Activated naive CD4-positive, alpha-beta T cell treated with Interleukin-2 at 50 U/mL for 16 hours (primary cell): ENCODE results near the gene ZGLP1.

Source experiments
- DNase-seq: peaks from one replicate; pipeline ENCODE4 v3.0.0-alpha.2; 2020

ZGLP1 gene

GRCh38 chr19:10325732-10326131 lies 16.1 kb upstream of the ZGLP1 start:
- DNase-seq: no peak

- no peak for DNase-seq
These were observed 12.5 kb upstream of the ZGLP1 start for GRCh38 chr19:10321874-10322835.

GRCh38 chr19:10321417-10321797 lies 11.8 kb upstream of the ZGLP1 start:
- no peak for DNase-seq

GRCh38 chr19:10320602-10321416 lies 11.2 kb upstream of the ZGLP1 start:
- no peak for DNase-seq

- DNase-seq: no peak
These were observed 9.4 kb upstream of the ZGLP1 start for GRCh38 chr19:10318807-10319682.

GRCh38 chr19:10317857-10318462 lies 8.3 kb upstream of the ZGLP1 start:
- no peak for DNase-seq

- DNase-seq: no peak
These were observed 7.6 kb upstream of the ZGLP1 start for GRCh38 chr19:10317045-10317856.

- DNase-seq: no peak
These were observed 6.8 kb upstream of the ZGLP1 start for GRCh38 chr19:10316229-10317044.

GRCh38 chr19:10315335-10316214 lies 6.0 kb upstream of the ZGLP1 start, which contains the start of gene FDX2:
Gene FDX2 (minus strand): TSS chr19:10316015. CDS start chr19:10315996, 19 bp downstream.
- peak; percentile 93 for DNase-seq

- no peak for DNase-seq
These were observed 3.3 kb downstream of the ZGLP1 start for GRCh38 chr19:10306327-10306726.

GRCh38 chr19:10305139-10305806 lies 4.3 kb downstream of the ZGLP1 start:
- DNase-seq: no peak

GRCh38 chr19:10299545-10300458 lies 9.8 kb downstream of the ZGLP1 start:
- DNase-seq: no peak

GRCh38 chr19:10295847-10296591 lies 13.6 kb downstream of the ZGLP1 start:
- no peak for DNase-seq

- peak; percentile 71 for DNase-seq
These were observed 14.2 kb downstream of the ZGLP1 start for GRCh38 chr19:10295305-10295846.

GRCh38 chr19:10294368-10294697 lies 15.3 kb downstream of the ZGLP1 start:
- DNase-seq: no peak

- DNase-seq: no peak
These were observed 15.8 kb downstream of the ZGLP1 start for GRCh38 chr19:10293637-10294367.
